ENCODE measurements around the gene TC2N.

- TF ChIP-seq EZH2phosphoT487 (IDR thresholded peaks at IDR 0.05; ENCODE audit: low read length) (no peak), EZH2 (optimal IDR thresholded peaks at IDR 0.05; ENCODE audit: low read depth, low read length) (no peak), CTCF (IDR thresholded peaks at IDR 0.05; ENCODE audit: low read length) (no peak)
These were observed 27.6 kb downstream of the TC2N start for GRCh38 chr14:91839749-91840148.

Data from MM.1S (cell line).